Activated CD8-positive, alpha-beta T cell treated with anti-CD3 and anti-CD28 coated beads for 36 hours (primary cell): ENCODE measurements around the gene GRIA1. TPM values are rescaled to one million over a fixed set of nuclear protein-coding genes. Genes with fewer than 3 reads are reported as not detected.

Experiments
- ATAC-seq: fragments of 200-7000 bp; cut with Tn5 transposase; one replicate; pipeline ENCODE4 v1.10.0; 2021; ENCODE audit warnings: mild to moderate bottlenecking, moderate library complexity
- CTCF ChIA-PET: fragments of 350-600 bp; sonication (Branson Sonifier 250); formaldehyde crosslinking; loops from one replicate; lab custom pipeline; 2021; ENCODE audit warnings: antibody characterized with exemption; lab: Charles Lee
- POLR2A ChIA-PET: fragments of 350-600 bp; sonication (Branson Sonifier 250); formaldehyde crosslinking; loops from one replicate; lab custom pipeline; 2021; ENCODE audit warnings: antibody characterized with exemption; lab: Charles Lee
- DNase-seq: peaks from one replicate; pipeline ENCODE4 v3.0.0-alpha.2; 2020
- H3K27ac Mint-ChIP-seq: one replicate; pipeline ENCODE4 v1.8.0; 2021; ENCODE audit warnings: mild to moderate bottlenecking, mixed read lengths
- H3K27me3 Mint-ChIP-seq: one replicate; pipeline ENCODE4 v1.8.0; 2021; ENCODE audit warnings: mixed read lengths
- H3K36me3 Mint-ChIP-seq: one replicate; pipeline ENCODE4 v1.8.0; 2021; ENCODE audit warnings: low read depth, mixed read lengths
- H3K4me1 Mint-ChIP-seq: one replicate; pipeline ENCODE4 v1.8.0; 2021; ENCODE audit warnings: low read depth, mixed read lengths
- H3K4me3 Mint-ChIP-seq: one replicate; pipeline ENCODE4 v1.8.0; 2021; ENCODE audit warnings: mild to moderate bottlenecking, moderate library complexity, mixed read lengths
- H3K9me3 Mint-ChIP-seq: one replicate; pipeline ENCODE4 v1.8.0; 2021; ENCODE audit warnings: mixed read lengths
- intact Hi-C: fragments of 100-400 bp; cut with micrococcal nuclease; formaldehyde crosslinking; loops from one replicate; pipeline ENCODE4 v1.10.0; 2022
- total RNA-seq, 2 experiments: library from RNA; stranded (reverse); gene quantifications; one replicate each; pipeline ENCODE4 v1.2.3, GENCODE V29; 2021
- TF ChIP-seq, protein P1 (sequence below): fragments of 200-600 bp; IDR thresholded peaks from one replicate; pipeline ENCODE4 v1.8.0; 2022; ENCODE audit warnings: antibody characterized with exemption, mild to moderate bottlenecking

Gene GRIA1
- total RNA-seq, 2 experiments from 2014 or later: not detected

DNA sequence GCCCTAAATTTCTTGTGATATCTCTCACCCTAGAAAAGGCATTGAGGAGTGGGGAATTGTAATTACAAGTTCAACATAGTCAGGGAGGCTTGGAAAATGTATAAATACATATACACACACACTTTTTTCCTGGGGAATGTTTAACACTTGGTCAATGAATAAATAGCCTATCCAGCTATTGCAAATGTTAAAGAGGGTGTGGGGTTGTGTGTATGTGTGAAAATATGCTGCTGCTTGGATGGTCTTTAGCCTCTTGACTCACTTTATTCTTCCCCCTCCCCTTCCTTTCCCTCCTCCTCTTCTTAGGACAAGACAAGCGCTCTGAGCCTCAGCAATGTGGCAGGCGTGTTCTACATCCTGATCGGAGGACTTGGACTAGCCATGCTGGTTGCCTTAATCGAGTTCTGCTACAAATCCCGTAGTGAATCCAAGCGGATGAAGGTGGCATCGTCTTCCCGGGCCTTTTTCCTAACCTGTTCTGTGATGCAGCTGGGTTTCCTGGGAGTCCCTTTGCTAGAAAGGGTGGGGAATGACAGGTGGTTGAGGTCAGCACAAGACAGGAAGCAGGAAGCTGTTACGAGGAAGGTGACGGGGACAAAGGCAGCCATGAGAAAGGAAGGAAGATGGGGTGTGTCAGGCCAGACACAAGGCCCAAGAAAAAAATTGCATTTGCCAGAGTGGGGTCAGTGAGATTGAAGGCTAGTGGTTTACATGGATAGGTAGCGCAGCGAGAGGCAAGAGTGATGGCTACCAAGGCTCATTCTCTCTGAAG, 311.8 kb downstream of the GRIA1 start:
- no peaks in the 10 kb centered on the region for H3K27me3 Mint-ChIP-seq
- CTCF ChIA-PET: no interaction called here
- H3K27ac Mint-ChIP-seq: no peak overlapping the region
- no peaks in the 10 kb centered on the region for H3K4me1 Mint-ChIP-seq
- no peak overlapping the region for H3K4me3 Mint-ChIP-seq
- POLR2A ChIA-PET: no interaction called here
- intact Hi-C loops: no loop called here
- ATAC-seq (no peak), DNase-seq (no peak)
- H3K9me3 Mint-ChIP-seq: no peaks in the 10 kb centered on the region
- TF ChIP-seq, protein P1, sequence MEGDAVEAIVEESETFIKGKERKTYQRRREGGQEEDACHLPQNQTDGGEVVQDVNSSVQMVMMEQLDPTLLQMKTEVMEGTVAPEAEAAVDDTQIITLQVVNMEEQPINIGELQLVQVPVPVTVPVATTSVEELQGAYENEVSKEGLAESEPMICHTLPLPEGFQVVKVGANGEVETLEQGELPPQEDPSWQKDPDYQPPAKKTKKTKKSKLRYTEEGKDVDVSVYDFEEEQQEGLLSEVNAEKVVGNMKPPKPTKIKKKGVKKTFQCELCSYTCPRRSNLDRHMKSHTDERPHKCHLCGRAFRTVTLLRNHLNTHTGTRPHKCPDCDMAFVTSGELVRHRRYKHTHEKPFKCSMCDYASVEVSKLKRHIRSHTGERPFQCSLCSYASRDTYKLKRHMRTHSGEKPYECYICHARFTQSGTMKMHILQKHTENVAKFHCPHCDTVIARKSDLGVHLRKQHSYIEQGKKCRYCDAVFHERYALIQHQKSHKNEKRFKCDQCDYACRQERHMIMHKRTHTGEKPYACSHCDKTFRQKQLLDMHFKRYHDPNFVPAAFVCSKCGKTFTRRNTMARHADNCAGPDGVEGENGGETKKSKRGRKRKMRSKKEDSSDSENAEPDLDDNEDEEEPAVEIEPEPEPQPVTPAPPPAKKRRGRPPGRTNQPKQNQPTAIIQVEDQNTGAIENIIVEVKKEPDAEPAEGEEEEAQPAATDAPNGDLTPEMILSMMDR: no peak
- H3K36me3 Mint-ChIP-seq: no peaks in the 10 kb centered on the region

DNA sequence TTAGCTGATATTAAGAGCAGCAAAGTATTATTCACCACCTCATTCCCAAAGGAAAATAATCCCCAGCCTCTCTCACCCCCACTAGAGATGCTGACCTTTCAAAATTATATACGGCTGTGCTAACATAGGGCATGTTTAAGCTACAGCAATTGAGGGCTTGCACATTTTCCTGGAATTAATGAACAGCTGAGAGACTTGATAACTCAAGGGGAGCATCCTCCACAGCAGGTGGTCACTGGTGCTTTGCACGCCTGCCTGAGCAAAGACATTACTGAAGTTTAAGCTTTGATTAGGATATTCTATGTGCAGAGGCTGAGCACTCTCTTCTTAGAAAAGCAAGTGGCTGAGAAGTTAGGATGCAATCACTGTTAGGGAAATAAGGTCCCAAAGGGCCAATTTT, 317.3 kb downstream of the GRIA1 start:
- CTCF ChIA-PET: no interaction called here
- H3K9me3 Mint-ChIP-seq: peaks cover 1% of the 10 kb centered on the region
- no peaks in the 10 kb centered on the region for H3K4me1 Mint-ChIP-seq
- POLR2A ChIA-PET: no interaction called here
- H3K27ac Mint-ChIP-seq: no peak overlapping the region
- ATAC-seq (no peak), DNase-seq (no peak)
- no peaks in the 10 kb centered on the region for H3K27me3 Mint-ChIP-seq
- TF ChIP-seq, protein P1: no peak
- H3K36me3 Mint-ChIP-seq: no peaks in the 10 kb centered on the region
- intact Hi-C loops: no loop called here
- H3K4me3 Mint-ChIP-seq: no peak overlapping the region

DNA sequence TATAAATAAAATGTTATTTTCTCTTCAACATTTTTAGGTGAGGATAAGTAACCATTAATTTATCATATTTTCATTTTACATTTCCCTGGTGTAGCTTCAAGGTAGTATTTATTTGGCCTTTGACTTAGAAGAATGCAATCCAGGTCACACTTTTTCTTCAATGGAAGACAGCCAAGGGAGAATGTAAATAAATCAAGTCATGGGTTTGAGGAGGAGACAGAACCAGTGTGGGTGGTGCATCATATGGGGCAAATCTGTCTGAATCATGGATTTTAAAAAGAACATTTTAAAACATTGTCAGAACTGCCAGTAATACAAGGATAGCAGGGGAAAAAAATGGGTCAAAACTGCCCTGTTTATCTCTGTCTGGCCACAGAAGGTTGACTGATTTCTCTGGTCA, 318.7 kb downstream of the GRIA1 start:
- ChIA-PET CTCF (no interaction called here), POLR2A (no interaction called here)
- Mint-ChIP-seq H3K4me3 (no peak overlapping the region), H3K9me3 (peaks cover 1% of the 10 kb centered on the region), H3K36me3 (no peaks in the 10 kb centered on the region), H3K4me1 (no peaks in the 10 kb centered on the region), H3K27ac (no peak overlapping the region), H3K27me3 (no peaks in the 10 kb centered on the region)
- DNase-seq: no peak
- TF ChIP-seq, protein P1: no peak
- intact Hi-C loops: no loop called here
- no peak for ATAC-seq

DNA sequence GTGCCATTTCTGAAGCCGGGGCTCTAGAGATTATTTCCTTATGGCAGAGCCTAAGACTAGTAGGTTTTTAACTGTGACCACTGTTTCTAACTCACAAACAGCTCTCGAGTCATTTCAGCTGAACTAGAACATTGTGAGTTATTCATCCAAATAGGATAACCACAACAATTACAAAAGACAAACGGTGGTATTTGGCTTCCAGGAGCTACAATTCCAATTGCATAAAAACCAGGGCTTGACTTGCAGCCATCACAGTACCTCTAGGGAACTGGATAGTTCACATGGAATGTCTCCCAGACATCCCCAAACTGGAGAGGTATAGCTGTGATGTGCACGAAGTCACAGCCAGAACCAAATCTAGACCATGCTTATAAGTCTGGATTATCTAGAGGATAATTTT, 323.4 kb downstream of the GRIA1 start:
- Mint-ChIP-seq H3K4me1 (no peaks in the 10 kb centered on the region), H3K36me3 (no peaks in the 10 kb centered on the region), H3K4me3 (no peak overlapping the region), H3K27me3 (no peaks in the 10 kb centered on the region), H3K27ac (no peak overlapping the region), H3K9me3 (peaks cover 1% of the 10 kb centered on the region)
- CTCF ChIA-PET: no interaction called here
- DNase-seq (no peak), ATAC-seq (no peak)
- TF ChIP-seq, protein P1: no peak
- intact Hi-C loops: no loop called here
- POLR2A ChIA-PET: no interaction called here

DNA sequence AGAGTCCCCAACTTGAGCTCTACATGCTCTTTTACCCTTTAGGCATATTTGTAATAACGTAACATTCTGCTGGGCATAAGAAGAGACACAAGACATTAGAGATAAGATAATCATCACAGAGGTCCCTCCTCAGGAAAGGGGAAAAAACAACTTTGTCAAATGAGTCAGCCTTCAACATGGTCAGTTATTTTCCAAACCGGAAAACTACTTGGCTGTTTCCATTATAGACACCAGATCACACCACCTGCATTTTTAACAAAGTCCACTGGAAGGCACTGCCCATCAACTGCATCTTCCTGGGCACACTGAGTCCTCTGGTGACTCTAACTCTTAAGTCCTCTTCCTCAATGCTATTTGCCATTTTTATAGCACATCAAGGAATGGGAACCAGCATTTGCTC, 326.4 kb downstream of the GRIA1 start:
- POLR2A ChIA-PET: no interaction called here
- ATAC-seq (no peak), DNase-seq (no peak)
- TF ChIP-seq, protein P1: no peak
- H3K27me3 Mint-ChIP-seq: no peaks in the 10 kb centered on the region
- no peaks in the 10 kb centered on the region for H3K9me3 Mint-ChIP-seq
- intact Hi-C loops: no loop called here
- no peaks in the 10 kb centered on the region for H3K36me3 Mint-ChIP-seq
- no peak overlapping the region for H3K4me3 Mint-ChIP-seq
- no peaks in the 10 kb centered on the region for H3K4me1 Mint-ChIP-seq
- CTCF ChIA-PET: no interaction called here
- no peak overlapping the region for H3K27ac Mint-ChIP-seq
